GM11168 (cell line): Measurements from ENCODE around the gene DHRS9.
"Not testable (repeated sequence)": the region's sequence is repeated elsewhere in the genome, so short reads cannot be mapped to it uniquely, and the experiment has no call there.

Experiments
- in situ Hi-C: fragments of 300-500 bp; cut with MboI; formaldehyde crosslinking; loops from one replicate; pipeline ENCODE4 v1.12.0; 2022; ENCODE audit warnings: low sequenced_read_pairs; ENCODE audit not compliant: unreplicated experiment

Gene DHRS9

GRCh38 chr2:169119851-169120250, 50.5 kb downstream of the DHRS9 start:
- in situ Hi-C loops, result no loop called here

GRCh38 chr2:169129703-169130243, 60.4 kb downstream of the DHRS9 start:
- in situ Hi-C loops, result loop anchor here (5.0 kb wide), 1 partner anchor 172 kb away; no protein-coding TSS in a partner anchor

GRCh38 chr2:169131587-169132512, 62.5 kb downstream of the DHRS9 start:
- in situ Hi-C loops, result loop anchor here (5.0 kb wide), 1 partner anchor 175 kb away; no protein-coding TSS in a partner anchor

GRCh38 chr2:169134272-169134671, 64.9 kb downstream of the DHRS9 start:
- in situ Hi-C loops, result loop anchor here (5.0 kb wide), 1 partner anchor 177 kb away; no protein-coding TSS in a partner anchor

GRCh38 chr2:169136428-169136827, 67.1 kb downstream of the DHRS9 start:
- in situ Hi-C loops, result not testable (repeated sequence)

- in situ Hi-C loops, result no loop called here
Observed at GRCh38 chr2:169136885-169137534, 67.6 kb downstream of the DHRS9 start.

GRCh38 chr2:169137924-169138323, 68.6 kb downstream of the DHRS9 start:
- in situ Hi-C loops, result no loop called here

- in situ Hi-C loops, result no loop called here
Observed at GRCh38 chr2:169139145-169139544, 69.8 kb downstream of the DHRS9 start.

- in situ Hi-C loops, result no loop called here
Observed at GRCh38 chr2:169139993-169140767, 70.8 kb downstream of the DHRS9 start.

GRCh38 chr2:169141713-169142352, 72.5 kb downstream of the DHRS9 start:
- in situ Hi-C loops, result no loop called here

GRCh38 chr2:169143998-169144397, 74.6 kb downstream of the DHRS9 start:
- in situ Hi-C loops, result no loop called here
